Mesendoderm (in vitro differentiated cells): Measurements from ENCODE around the gene LGALS16.
A peak's percentile ranks its signal among the peaks of the same experiment; 100 is the strongest.
"Not testable (repeated sequence)": the region's sequence is repeated elsewhere in the genome, so short reads cannot be mapped to it uniquely, and the experiment has no call there.

Experiments
- DNase-seq: peaks from one replicate; pipeline ENCODE4 v3.0.0; 2013
- H2AK5ac ChIP-seq: 2 replicates; pipeline ENCODE4 v1.6.1; 2013; ENCODE audit warnings: low read length, inconsistent platforms
- H2BK120ac ChIP-seq: 2 replicates; pipeline ENCODE4 v1.6.1; 2013; ENCODE audit warnings: low read depth, mild to moderate bottlenecking, low read length, moderate library complexity, mixed read lengths
- H2BK15ac ChIP-seq: replicated peaks from 2 replicates; pipeline ENCODE4 v1.6.1; 2013; ENCODE audit warnings: low read depth, mild to moderate bottlenecking, moderate library complexity
- H2BK5ac ChIP-seq: 2 replicates; pipeline ENCODE4 v1.6.1; 2013; ENCODE audit warnings: low read length, inconsistent platforms
- H3K18ac ChIP-seq: 2 replicates; pipeline ENCODE4 v1.6.1; 2013; ENCODE audit warnings: mild to moderate bottlenecking, low read length, mixed read lengths
- H3K23ac ChIP-seq: one replicate; pipeline ENCODE4 v1.6.1; 2013; ENCODE audit warnings: low read length
- H3K27ac ChIP-seq: 2 replicates; pipeline ENCODE4 v1.5.1; 2013; ENCODE audit warnings: low read depth, mild to moderate bottlenecking, inconsistent platforms, low read length, moderate library complexity
- H3K27me3 ChIP-seq: 2 replicates; pipeline ENCODE4 v1.6.1; 2013; ENCODE audit warnings: low read length, control low read depth, mild to moderate bottlenecking, inconsistent platforms; ENCODE audit not compliant: insufficient read depth, poor library complexity
- H3K36me3 ChIP-seq: 2 replicates; pipeline ENCODE4 v1.6.1; 2013; ENCODE audit warnings: low read length, inconsistent platforms; ENCODE audit not compliant: control insufficient read depth, insufficient read depth
- H3K4ac ChIP-seq: one replicate; pipeline ENCODE4 v1.6.1; 2013; ENCODE audit warnings: low read depth, mild to moderate bottlenecking, low read length, moderate library complexity
- H3K4me1 ChIP-seq: 2 replicates; pipeline ENCODE4 v1.6.1; 2013; ENCODE audit warnings: low read depth, low read length, inconsistent platforms; ENCODE audit not compliant: control insufficient read depth
- H3K4me2 ChIP-seq: 2 replicates; pipeline ENCODE4 v1.6.1; 2013; ENCODE audit warnings: low read length
- H3K4me3 ChIP-seq: 2 replicates; pipeline ENCODE4 v1.5.1; 2013; ENCODE audit warnings: mild to moderate bottlenecking, low read length
- H3K56ac ChIP-seq: one replicate; pipeline ENCODE4 v1.6.1; 2013; ENCODE audit warnings: low read length
- H3K79me1 ChIP-seq: 2 replicates; pipeline ENCODE4 v1.6.1; 2013; ENCODE audit warnings: low read length, inconsistent platforms
- H3K79me2 ChIP-seq: 2 replicates; pipeline ENCODE4 v1.6.1; 2013; ENCODE audit warnings: mild to moderate bottlenecking, low read length; ENCODE audit not compliant: control insufficient read depth, insufficient read depth
- H3K9ac ChIP-seq: 2 replicates; pipeline ENCODE4 v1.6.1; 2013; ENCODE audit warnings: low read length, inconsistent platforms
- H4K5ac ChIP-seq: one replicate; pipeline ENCODE4 v1.6.1; 2013; ENCODE audit warnings: low read length
- H4K8ac ChIP-seq: one replicate; pipeline ENCODE4 v1.6.1; 2013; ENCODE audit warnings: low read depth, mild to moderate bottlenecking, control low read depth, low read length, moderate library complexity
- whole genome bisulfite sequencing: extraction: QIAGEN DNeasy Blood & Tissue Kit; methylation state at CpG from one replicate; pipeline ENCODE4 v1.1.7; 2013; ENCODE audit warnings: low lambda C conversion rate, missing lambda C conversion rate; ENCODE audit not compliant: insufficient coverage; ENCODE audit errors: extremely low coverage; 5-methylcytosine and 5-hydroxymethylcytosine counted together

LGALS16 gene

DNA sequence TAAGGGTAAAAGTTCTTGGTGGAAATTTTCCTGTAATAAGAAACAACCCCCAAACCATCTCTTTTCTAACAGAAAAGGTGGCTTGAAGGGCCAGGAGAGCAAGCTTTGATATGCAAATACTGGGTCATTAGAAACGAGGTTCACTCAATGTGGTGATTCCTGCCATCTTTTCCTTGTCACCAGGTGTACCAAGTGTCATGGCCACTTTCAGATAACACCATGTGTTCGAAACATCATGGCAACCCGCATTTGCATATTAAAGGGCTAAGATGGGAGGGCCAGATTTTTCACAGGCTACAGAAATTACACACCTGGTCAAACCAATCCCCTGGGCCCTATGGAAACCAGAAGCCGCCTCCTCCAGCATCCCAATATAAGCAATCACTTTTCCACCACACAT, 15.3 kb downstream of the LGALS16 start:
- Histone ChIP-seq H2BK120ac (no peak overlapping the region), H3K4me1 (no peaks in the 10 kb centered on the region), H3K27ac (no peak overlapping the region), H2BK5ac (no peak overlapping the region), H3K23ac (no peak overlapping the region), H3K4ac (no peak overlapping the region), H4K5ac (no peak overlapping the region), H3K36me3 (no peaks in the 10 kb centered on the region), H3K79me2 (no peaks in the 10 kb centered on the region), H3K4me2 (no peak overlapping the region), H3K18ac (no peak overlapping the region), H4K8ac (no peak overlapping the region), H2AK5ac (no peak overlapping the region), H2BK15ac (no peak overlapping the region), H3K4me3 (no peak overlapping the region), H3K27me3 (no peaks in the 10 kb centered on the region), H3K9ac (no peak overlapping the region), H3K56ac (no peak overlapping the region), H3K79me1 (no peaks in the 10 kb centered on the region)
- WGBS, result no CpG with 5 or more reads among the region's 4 CpGs
- no peak for DNase-seq

DNA sequence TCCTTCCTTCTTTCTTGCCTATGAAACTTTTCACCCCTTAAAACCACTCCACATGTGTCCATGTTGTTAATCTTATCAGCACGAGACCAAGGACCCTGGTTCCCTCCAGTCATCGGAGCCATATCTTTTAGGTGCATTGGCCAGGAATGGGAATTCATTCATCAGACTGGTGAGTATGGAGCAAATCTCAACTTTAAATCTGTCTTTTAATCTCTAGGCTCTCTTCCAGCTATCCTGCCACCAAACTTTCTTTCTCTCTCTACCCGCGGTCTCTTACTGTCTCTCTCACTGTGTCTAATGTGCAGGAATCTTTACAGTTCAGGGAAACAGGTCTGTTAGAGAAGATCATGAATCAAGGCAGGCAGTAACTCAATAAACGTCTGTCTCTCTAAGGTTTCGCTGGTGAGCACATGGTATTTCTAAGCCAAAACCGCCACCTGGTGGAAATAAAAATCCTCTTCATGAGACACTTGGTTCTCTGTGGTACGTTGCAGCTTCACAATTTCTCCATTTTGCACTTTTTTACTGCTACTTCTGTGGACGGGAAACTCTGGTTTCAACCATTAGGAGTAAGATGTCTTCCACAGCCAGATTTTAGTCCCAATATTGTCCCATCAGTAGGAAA, 16.1 kb downstream of the LGALS16 start:
- Histone ChIP-seq H3K18ac (no peak overlapping the region), H3K79me2 (no peaks in the 10 kb centered on the region), H3K79me1 (no peaks in the 10 kb centered on the region), H4K5ac (no peak overlapping the region), H2AK5ac (no peak overlapping the region), H3K23ac (no peak overlapping the region), H3K27me3 (no peaks in the 10 kb centered on the region), H2BK5ac (no peak overlapping the region), H2BK15ac (no peak overlapping the region), H3K4me3 (no peak overlapping the region), H3K56ac (no peak overlapping the region), H3K9ac (no peak overlapping the region), H4K8ac (no peak overlapping the region), H3K4me1 (no peaks in the 10 kb centered on the region), H3K4ac (no peak overlapping the region), H3K27ac (no peak overlapping the region), H2BK120ac (no peak overlapping the region), H3K4me2 (no peak overlapping the region), H3K36me3 (no peaks in the 10 kb centered on the region)
- WGBS, result no CpG with 5 or more reads among the region's 9 CpGs
- DNase-seq, result peak; percentile 73

DNA sequence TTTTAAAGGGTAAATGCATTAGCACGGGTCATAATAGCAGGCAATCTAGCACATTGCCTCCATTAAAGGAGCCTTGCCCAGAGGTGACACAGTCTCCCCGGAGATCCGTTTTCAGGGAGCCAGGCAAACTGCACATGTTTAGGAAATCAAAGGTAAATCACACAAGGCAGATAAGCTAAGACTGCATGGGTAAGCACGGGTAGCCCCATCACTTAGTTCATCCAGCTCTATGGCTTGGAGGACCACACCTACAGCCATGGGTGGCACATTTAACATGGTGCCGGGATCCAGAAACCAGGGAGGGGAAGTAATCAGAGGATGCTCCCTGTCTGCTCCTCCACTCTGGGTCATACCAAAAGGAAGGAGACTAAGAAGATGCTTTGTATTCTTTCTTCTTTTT, 16.8 kb downstream of the LGALS16 start:
- Histone ChIP-seq H4K8ac (no peak overlapping the region), H3K4ac (no peak overlapping the region), H3K4me3 (no peak overlapping the region), H3K9ac (no peak overlapping the region), H3K4me1 (no peaks in the 10 kb centered on the region), H2BK15ac (no peak overlapping the region), H3K23ac (no peak overlapping the region), H3K36me3 (no peaks in the 10 kb centered on the region), H2BK120ac (no peak overlapping the region), H3K79me2 (no peaks in the 10 kb centered on the region), H3K4me2 (no peak overlapping the region), H3K27ac (no peak overlapping the region), H2BK5ac (no peak overlapping the region), H3K27me3 (no peaks in the 10 kb centered on the region), H3K79me1 (no peaks in the 10 kb centered on the region), H2AK5ac (no peak overlapping the region), H3K56ac (no peak overlapping the region), H3K18ac (no peak overlapping the region), H4K5ac (no peak overlapping the region)
- no peak for DNase-seq
- no CpG with 5 or more reads among the region's 5 CpGs for WGBS

- H2AK5ac ChIP-seq, H3K9ac ChIP-seq, H3K4me1 ChIP-seq, H3K18ac ChIP-seq, H3K79me2 ChIP-seq, H3K27ac ChIP-seq, H4K8ac ChIP-seq, H2BK15ac ChIP-seq, H3K4me3 ChIP-seq, H2BK120ac ChIP-seq, H3K27me3 ChIP-seq, H4K5ac ChIP-seq, H3K23ac ChIP-seq, H3K36me3 ChIP-seq, H3K56ac ChIP-seq, H3K79me1 ChIP-seq, H3K4me2 ChIP-seq, H2BK5ac ChIP-seq, H3K4ac ChIP-seq: not testable (repeated sequence)
- peak; percentile 30 for DNase-seq
- WGBS, result no CpG with 5 or more reads among the region's 1 CpG
Observed at GRCh38 chr19:39673862-39674261, 18.1 kb downstream of the LGALS16 start.

DNA sequence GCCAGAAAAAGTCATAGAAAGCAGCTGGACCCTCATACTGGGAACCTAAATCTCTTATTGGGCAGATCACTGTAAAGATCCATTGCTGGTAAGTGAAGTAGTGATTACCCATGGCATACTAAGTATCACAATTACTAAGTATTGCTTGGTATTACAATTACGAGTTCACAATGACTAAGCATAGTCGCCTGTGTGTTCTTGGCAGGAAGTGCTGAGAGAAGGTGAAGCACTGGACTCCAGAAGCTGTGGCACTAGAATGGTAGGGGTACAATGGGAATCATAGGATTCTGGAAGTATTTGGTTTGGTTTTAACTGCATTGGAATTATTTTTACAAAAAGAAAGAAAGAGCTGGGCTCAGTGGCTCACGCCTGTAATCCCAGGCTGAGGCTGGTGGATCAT, 20.3 kb downstream of the LGALS16 start:
- Histone ChIP-seq H2BK120ac (no peak overlapping the region), H2BK15ac (no peak overlapping the region), H3K36me3 (no peaks in the 10 kb centered on the region), H2AK5ac (no peak overlapping the region), H4K8ac (no peak overlapping the region), H3K4ac (no peak overlapping the region), H3K18ac (no peak overlapping the region), H3K23ac (no peak overlapping the region), H3K9ac (no peak overlapping the region), H4K5ac (no peak overlapping the region), H2BK5ac (no peak overlapping the region), H3K4me3 (no peak overlapping the region), H3K27me3 (no peaks in the 10 kb centered on the region), H3K79me2 (no peaks in the 10 kb centered on the region), H3K4me1 (no peaks in the 10 kb centered on the region), H3K79me1 (no peaks in the 10 kb centered on the region), H3K27ac (no peak overlapping the region), H3K4me2 (no peak overlapping the region), H3K56ac (no peak overlapping the region)
- no CpG with 5 or more reads among the region's 3 CpGs for WGBS
- DNase-seq, result no peak
